Vagina (tissue), 2 donors: ENCODE results near the gene SELENOS. TPM values are rescaled to one million over a fixed set of nuclear protein-coding genes. Genes with fewer than 3 reads are reported as not detected.
A peak's percentile ranks its signal among the peaks of the same experiment; 100 is the strongest.
"Not testable (repeated sequence)": the region's sequence is repeated elsewhere in the genome, so short reads cannot be mapped to it uniquely, and the experiment has no call there.

Experiments used
- DNase-seq, 2 donors: peaks; one replicate each; pipeline ENCODE4 v3.0.0-alpha.2; 2017; ENCODE audit errors: extremely low spot score in 2 of 2
- H3K27ac ChIP-seq: fragments of 200-600 bp; sonication (generic); one replicate; pipeline ENCODE4 v1.5.1; 2019
- H3K27me3 ChIP-seq: fragments of 200-600 bp; sonication (generic); one replicate; pipeline ENCODE4 v1.5.1; 2019
- H3K36me3 ChIP-seq, 2 donors: fragments of 200-600 bp; sonication (generic); one replicate each; pipeline ENCODE4 v1.5.1; 2017 to 2019
- H3K4me1 ChIP-seq: fragments of 200-600 bp; sonication (generic); one replicate; pipeline ENCODE4 v1.5.1; 2019
- H3K4me3 ChIP-seq, 2 donors: fragments of 200-600 bp; sonication (generic); 1 replicate in 1 of 2; 2 replicates in 1 of 2; pipeline ENCODE4 v1.5.1; 2016 to 2019
- H3K9me3 ChIP-seq: fragments of 200-600 bp; sonication (generic); one replicate; pipeline ENCODE4 v1.5.1; 2019
- CTCF ChIP-seq, 3 experiments: fragments of 450-650 bp in 2 of 3; fragments of 200-600 bp in 1 of 3; sonication (generic) in 1 of 3; IDR thresholded peaks; one replicate each; pipeline ENCODE4 v1.5.1; 2017 to 2019; ENCODE audit warnings: antibody characterized with exemption in 3 of 3, mild to moderate bottlenecking in 2 of 3, moderate library complexity in 2 of 3
- POLR2A ChIP-seq, 2 donors: fragments of 450-650 bp; IDR thresholded peaks; one replicate each; pipeline ENCODE4 v1.6.1; 2017; ENCODE audit warnings: antibody characterized with exemption in 2 of 2, mild to moderate bottlenecking in 2 of 2, moderate library complexity in 2 of 2
- POLR2AphosphoS5 ChIP-seq, 2 donors: sonication (generic); formaldehyde crosslinking; IDR thresholded peaks; one replicate each; pipeline ENCODE4 v1.9.0; 2017; ENCODE audit warnings: antibody characterized with exemption in 2 of 2, mild to moderate bottlenecking in 2 of 2, low read depth in 1 of 2; ENCODE audit not compliant: insufficient read depth in 1 of 2
- intact Hi-C: fragments of 100-400 bp; cut with DNase I; formaldehyde crosslinking; loops from one replicate; pipeline ENCODE4 v1.15.1; 2023
- total RNA-seq: library from RNA; depleted of rRNA; stranded (reverse); fragments of >200 nt; gene quantifications from one replicate; pipeline ENCODE4 v1.2.3, GENCODE V29; 2016

SELENOS gene
- total RNA-seq, 1 donor from 2014 or later: 47.6 TPM

GRCh38 chr15:101295607-101296161, 18.4 kb upstream of the SELENOS start:
- peak overlapping the region; percentile 77 to 92 for H3K4me3 ChIP-seq
- DNase-seq: no peak
- intact Hi-C loops: loop anchor here (5.0 kb wide), 1 partner anchor 357 kb away; the partner anchor contains the start of gene TM2D3

GRCh38 chr15:101294731-101295606, 17.7 kb upstream of the SELENOS start, which contains the start of gene SNRPA1:
Gene SNRPA1, minus strand, starts transcription at chr15:101295248. Its CDS starts 70 bp downstream, at chr15:101295178.
- H3K9me3 ChIP-seq: no peaks in the 10 kb centered on the region
- DNase-seq: peak in 1 of 2 donors; percentile 96
- peaks cover 37% of the 10 kb centered on the region for H3K4me1 ChIP-seq
- H3K4me3 ChIP-seq: peak within 1 kb of the TSS; percentile 77 to 92
- H3K27ac ChIP-seq: peak within 1 kb of the TSS; percentile 89
- H3K27me3 ChIP-seq: no peaks in the 10 kb centered on the region
- TF ChIP-seq CTCF (IDR thresholded peaks at IDR 0.05): no peak
- peak; percentile 80 to 95 for TF ChIP-seq POLR2AphosphoS5 (IDR thresholded peaks at IDR 0.05; ENCODE audit: insufficient read depth in 1 of 2, low read depth in 1 of 2)
- TF ChIP-seq POLR2A (IDR thresholded peaks at IDR 0.05): peak in 1 of 2 donors; percentile 78
- intact Hi-C loops: loop anchor here (5.0 kb wide), 1 partner anchor 357 kb away; the partner anchor contains the start of gene TM2D3
- no peaks in the 10 kb centered on the region for H3K36me3 ChIP-seq

More at GRCh38 chr15:101295607-101296161, 18.4 kb upstream of the SELENOS start:
- H3K27me3 ChIP-seq: no peaks in the 10 kb centered on the region
- no peak for TF ChIP-seq POLR2AphosphoS5 (IDR thresholded peaks at IDR 0.05; ENCODE audit: insufficient read depth in 1 of 2, low read depth in 1 of 2)
- TF ChIP-seq POLR2A (IDR thresholded peaks at IDR 0.05): no peak
- no peaks in the 10 kb centered on the region for H3K36me3 ChIP-seq
- H3K9me3 ChIP-seq: no peaks in the 10 kb centered on the region
- H3K4me1 ChIP-seq: peaks cover 37% of the 10 kb centered on the region
- peak overlapping the region; percentile 89 for H3K27ac ChIP-seq

GRCh38 chr15:101293122-101293521, 15.8 kb upstream of the SELENOS start:
- intact Hi-C loops: no loop called here
- H3K27ac ChIP-seq: no peak overlapping the region
- peaks cover 0 to 5% of the 10 kb centered on the region in 2 donors for H3K36me3 ChIP-seq
- H3K4me3 ChIP-seq: peak overlapping the region; percentile 77 to 92
- no peaks in the 10 kb centered on the region for H3K27me3 ChIP-seq
- DNase-seq: no peak
- peaks cover 37% of the 10 kb centered on the region for H3K4me1 ChIP-seq
- TF ChIP-seq POLR2AphosphoS5 (IDR thresholded peaks at IDR 0.05; ENCODE audit: insufficient read depth in 1 of 2, low read depth in 1 of 2) (no peak), CTCF (IDR thresholded peaks at IDR 0.05) (no peak), POLR2A (IDR thresholded peaks at IDR 0.05) (no peak)
- H3K9me3 ChIP-seq: no peaks in the 10 kb centered on the region

GRCh38 chr15:101288905-101289513, 11.7 kb upstream of the SELENOS start:
- TF ChIP-seq POLR2A (IDR thresholded peaks at IDR 0.05) (no peak), POLR2AphosphoS5 (IDR thresholded peaks at IDR 0.05; ENCODE audit: insufficient read depth in 1 of 2, low read depth in 1 of 2) (peak in 1 of 2 donors; percentile 16), CTCF (IDR thresholded peaks at IDR 0.05) (peak in 1 of 3 experiments; percentile 27)
- Histone ChIP-seq H3K36me3 (peaks cover 0 to 38% of the 10 kb centered on the region in 2 donors), H3K27me3 (no peaks in the 10 kb centered on the region), H3K4me1 (peaks cover 25% of the 10 kb centered on the region), H3K27ac (no peak overlapping the region), H3K9me3 (no peaks in the 10 kb centered on the region), H3K4me3 (no peak overlapping the region)
- no peak for DNase-seq
- intact Hi-C loops: no loop called here

- DNase-seq, H3K9me3 ChIP-seq, H3K4me1 ChIP-seq, H3K4me3 ChIP-seq, H3K27ac ChIP-seq, intact Hi-C loops, H3K27me3 ChIP-seq: not testable (repeated sequence)
- peaks cover 3 to 54% of the 10 kb centered on the region in 2 donors for H3K36me3 ChIP-seq
These were observed 10.1 kb upstream of the SELENOS start for GRCh38 chr15:101287342-101287741.
